ENCODE measurements around the gene TAX1BP1.

DNA sequence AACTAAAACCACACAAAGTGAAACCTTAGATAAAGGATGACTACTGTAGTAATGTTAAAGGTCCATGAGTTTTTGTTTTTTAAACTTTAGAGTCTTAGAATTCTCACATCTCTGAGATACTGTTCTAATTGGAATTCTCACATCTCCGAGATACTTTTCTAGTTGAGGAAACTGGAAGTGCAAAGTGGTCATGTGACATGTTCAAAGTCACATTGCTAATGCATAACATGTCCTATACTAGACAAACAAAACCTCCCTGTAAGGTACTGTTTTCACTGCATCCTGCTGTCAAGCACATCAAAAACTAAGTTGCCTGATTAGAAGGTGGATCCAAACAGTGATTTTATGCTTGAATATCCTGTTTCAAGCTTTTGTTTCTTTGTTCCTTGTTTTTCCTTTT is 13.9 kb downstream of the TAX1BP1 start:
- TF ChIP-seq FOXM1 (IDR thresholded peaks at IDR 0.05; ENCODE audit: borderline replicate concordance) (no peak), FOXK2 (IDR thresholded peaks at IDR 0.05) (no peak), FOXA1 (IDR thresholded peaks at IDR 0.05) (no peak), SP1 (IDR thresholded peaks at IDR 0.05) (no peak)
